B cell (primary cell): Measurements from ENCODE around the gene CTCF. TPM values are rescaled to one million over a fixed set of nuclear protein-coding genes. Genes with fewer than 3 reads are reported as not detected.
A peak's percentile ranks its signal among the peaks of the same experiment; 100 is the strongest.

Experiments
- ATAC-seq: fragments of 200-7000 bp; cut with Tn5 transposase; one replicate; pipeline ENCODE4 v1.10.0; 2021; ENCODE audit warnings: low read depth, mild to moderate bottlenecking, moderate number of reproducible peaks, moderate library complexity
- CTCF ChIA-PET: fragments of 350-600 bp; sonication (Branson Sonifier 250); formaldehyde crosslinking; loops from one replicate; lab custom pipeline; 2021; ENCODE audit warnings: antibody characterized with exemption, inconsistent platforms; lab: Charles Lee
- POLR2A ChIA-PET: fragments of 350-600 bp; sonication (Branson Sonifier 250); formaldehyde crosslinking; loops from one replicate; lab custom pipeline; 2021; ENCODE audit warnings: antibody characterized with exemption; lab: Charles Lee
- DNase-seq: peaks from one replicate; pipeline ENCODE4 v3.0.0; 2013
- H2AFZ ChIP-seq: 2 replicates; pipeline ENCODE4 v1.6.1; 2012; ENCODE audit warnings: mild to moderate bottlenecking, low read depth, low read length; ENCODE audit not compliant: insufficient read depth, poor library complexity, severe bottlenecking
- H3K27ac ChIP-seq, 2 donors: 1 replicate in 1 of 2; 2 replicates in 1 of 2; pipeline ENCODE4 v1.5.1; 2012 to 2013; ENCODE audit warnings: low read length in 2 of 2, mild to moderate bottlenecking in 2 of 2, moderate library complexity in 1 of 2
- H3K27me3 ChIP-seq, 4 experiments: fragments of 200-600 bp in 1 of 4; sonication (generic) in 1 of 4; replicated peaks in 1 of 4; 1 replicate in 2 of 4; 2 replicates in 2 of 4; pipeline versions ENCODE4 v1.6.1 to v1.7.0; 2013 to 2016; ENCODE audit warnings: low read length in 3 of 4, mild to moderate bottlenecking in 2 of 4, mixed read lengths in 1 of 4, moderate library complexity in 1 of 4; ENCODE audit not compliant: insufficient read depth in 4 of 4, control insufficient read depth in 3 of 4; ENCODE audit errors: control extremely low read depth in 1 of 4
- H3K36me3 ChIP-seq, 2 experiments: replicated peaks in 1 of 2; 1 replicate in 1 of 2; 2 replicates in 1 of 2; pipeline versions ENCODE4 v1.6.1 to v1.7.1; 2013; ENCODE audit warnings: low read length in 1 of 2; ENCODE audit not compliant: insufficient read depth in 2 of 2, control insufficient read depth in 1 of 2; ENCODE audit errors: control extremely low read depth in 1 of 2, extremely low read depth in 1 of 2
- H3K4me1 ChIP-seq, 2 donors: fragments of 200-600 bp in 1 of 2; sonication (generic) in 1 of 2; 1 replicate in 1 of 2; 2 replicates in 1 of 2; pipeline versions ENCODE4 v1.5.1 to v1.6.1; 2013 to 2017; ENCODE audit warnings: low read length in 2 of 2; ENCODE audit not compliant: control insufficient read depth in 2 of 2, insufficient read depth in 2 of 2
- H3K4me2 ChIP-seq: replicated peaks from 2 replicates; pipeline ENCODE3; 2012; ENCODE audit warnings: mild to moderate bottlenecking, low read depth, low read length; ENCODE audit not compliant: poor library complexity, severe bottlenecking
- H3K4me3 ChIP-seq, 5 experiments: fragments of 200-600 bp in 1 of 5; sonication (generic) in 1 of 5; 1 replicate in 3 of 5; 2 replicates in 2 of 5; pipeline versions ENCODE4 v1.5.1 to v1.7.0; 2011 to 2016; ENCODE audit warnings: low read length in 4 of 5, mild to moderate bottlenecking in 4 of 5, low read depth in 2 of 5, control low read depth in 1 of 5, moderate library complexity in 1 of 5; ENCODE audit not compliant: insufficient read depth in 1 of 5; ENCODE audit errors: control extremely low read depth in 1 of 5, extremely low read depth in 1 of 5
- H3K79me2 ChIP-seq: fragments of 200-600 bp; sonication (generic); one replicate; pipeline ENCODE4 v1.6.0; 2016; ENCODE audit warnings: low read length; ENCODE audit not compliant: control insufficient read depth, insufficient read depth
- H3K9ac ChIP-seq: fragments of 200-600 bp; sonication (generic); 2 replicates; pipeline ENCODE4 v1.6.1; 2017; ENCODE audit warnings: mild to moderate bottlenecking, low read length, moderate library complexity
- H3K9me3 ChIP-seq, 3 donors: one replicate each; pipeline versions ENCODE4 v1.6.1 to v1.7.1; 2013; ENCODE audit warnings: low read length in 2 of 3; ENCODE audit not compliant: control insufficient read depth in 2 of 3, insufficient read depth in 1 of 3; ENCODE audit errors: control extremely low read depth in 1 of 3
- H4K20me1 ChIP-seq: 2 replicates; pipeline ENCODE4 v1.6.0; 2012; ENCODE audit warnings: mild to moderate bottlenecking, low read length; ENCODE audit not compliant: insufficient read depth, control insufficient read depth, poor library complexity, severe bottlenecking
- H3K27ac Mint-ChIP-seq: one replicate; pipeline ENCODE4 v1.8.0; 2021; ENCODE audit warnings: mixed read lengths
- H3K27me3 Mint-ChIP-seq: one replicate; pipeline ENCODE4 v1.8.0; 2021; ENCODE audit warnings: mixed read lengths
- H3K4me1 Mint-ChIP-seq: one replicate; pipeline ENCODE4 v1.8.0; 2021; ENCODE audit warnings: mixed read lengths
- H3K4me3 Mint-ChIP-seq: one replicate; pipeline ENCODE4 v1.8.0; 2021; ENCODE audit warnings: mixed read lengths
- H3K9me3 Mint-ChIP-seq: one replicate; pipeline ENCODE4 v1.8.0; 2022; ENCODE audit warnings: mixed read lengths; ENCODE audit not compliant: insufficient read depth
- EZH2 ChIP-seq: IDR thresholded peaks from 2 replicates; pipeline ENCODE4 v1.6.1; 2012; ENCODE audit warnings: borderline replicate concordance, low read depth, mild to moderate bottlenecking, moderate library complexity, low read length; ENCODE audit not compliant: insufficient read depth, poor library complexity, severe bottlenecking
- WGBS: methylation state at CpG from one replicate; pipeline ENCODE4 v1.1.5; 2013; ENCODE audit warnings: missing lambda C conversion rate; ENCODE audit not compliant: insufficient coverage; 5-methylcytosine and 5-hydroxymethylcytosine counted together
- intact Hi-C: fragments of 100-400 bp; cut with micrococcal nuclease; formaldehyde crosslinking; loops from one replicate; pipeline ENCODE4 v1.10.0; 2022
- polyA plus RNA-seq: library from polyadenylated mRNA; depleted of rRNA; stranded (reverse); fragments of >200 nt; gene quantifications from 2 replicates; pipeline ENCODE4 v1.2.3, GENCODE V29; 2012
- total RNA-seq, 2 donors: library from RNA; stranded (reverse); fragments of 120-200 nt in 1 of 2; gene quantifications; 1 replicate in 1 of 2; 2 replicates in 1 of 2; pipeline versions ENCODE4 v1.2.3 to v1.2.4, GENCODE V29; 2013 to 2022
- TF ChIP-seq, protein P1 (sequence below): fragments of 200-600 bp; IDR thresholded peaks from one replicate; pipeline ENCODE4 v1.8.0; 2022; ENCODE audit warnings: antibody characterized with exemption, mild to moderate bottlenecking

The CTCF gene
- total and polyA plus RNA-seq, 2 donors (not counting 1 experiment from before 2014, with no cell fraction given): 42.7 to 78.4 TPM

DNA sequence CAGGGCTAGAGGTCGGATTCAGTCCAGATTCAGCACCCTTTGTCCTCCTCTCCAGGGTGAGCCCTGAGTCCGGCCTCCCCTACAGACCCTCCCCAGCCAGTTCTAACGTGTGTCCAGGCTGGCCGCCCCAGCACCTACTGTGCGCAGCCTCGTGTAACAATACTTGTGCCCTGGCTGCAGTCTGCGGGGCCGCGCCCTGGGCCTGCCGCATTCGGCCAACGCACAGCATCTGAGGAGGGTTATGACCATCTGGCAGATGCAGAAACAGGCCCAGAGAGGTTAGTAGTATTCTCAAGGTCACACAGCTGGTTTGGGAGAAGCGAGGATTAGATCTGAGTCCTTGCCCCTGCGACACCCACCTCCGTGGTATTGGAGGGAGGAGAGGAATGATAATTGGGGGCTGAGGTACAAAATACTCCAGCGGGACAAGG, 32.7 kb upstream of the CTCF start:
- intact Hi-C loops: loop anchor here (1.0 to 10.0 kb wide), 8 partner anchors 8 to 275 kb away; partner anchors contain the start of genes ACD, ATP6V0D1, CTCF and PARD6A
- Histone ChIP-seq H3K4me3 (peak overlapping the region; percentile 65 to 92 (median 84)), H3K79me2 (peaks cover 70% of the 10 kb centered on the region), H3K9me3 (no peaks in the 10 kb centered on the region), H3K36me3 (peaks cover 0 to 10% of the 10 kb centered on the region in 2 experiments), H3K27ac (peak overlapping the region; percentile 96 to 100), H2AFZ (peak overlapping the region; percentile 45), H3K9ac (peak overlapping the region; percentile 89), H3K4me2 (peak overlapping the region; percentile 96), H3K4me1 (peaks cover 33 to 67% of the 10 kb centered on the region in 2 donors), H4K20me1 (peaks cover 17% of the 10 kb centered on the region), H3K27me3 (no peaks in the 10 kb centered on the region)
- DNase-seq: no peak
- H3K4me1 Mint-ChIP-seq: peaks cover 63% of the 10 kb centered on the region
- H3K27ac Mint-ChIP-seq: peak overlapping the region; percentile 98
- TF ChIP-seq, protein P1, sequence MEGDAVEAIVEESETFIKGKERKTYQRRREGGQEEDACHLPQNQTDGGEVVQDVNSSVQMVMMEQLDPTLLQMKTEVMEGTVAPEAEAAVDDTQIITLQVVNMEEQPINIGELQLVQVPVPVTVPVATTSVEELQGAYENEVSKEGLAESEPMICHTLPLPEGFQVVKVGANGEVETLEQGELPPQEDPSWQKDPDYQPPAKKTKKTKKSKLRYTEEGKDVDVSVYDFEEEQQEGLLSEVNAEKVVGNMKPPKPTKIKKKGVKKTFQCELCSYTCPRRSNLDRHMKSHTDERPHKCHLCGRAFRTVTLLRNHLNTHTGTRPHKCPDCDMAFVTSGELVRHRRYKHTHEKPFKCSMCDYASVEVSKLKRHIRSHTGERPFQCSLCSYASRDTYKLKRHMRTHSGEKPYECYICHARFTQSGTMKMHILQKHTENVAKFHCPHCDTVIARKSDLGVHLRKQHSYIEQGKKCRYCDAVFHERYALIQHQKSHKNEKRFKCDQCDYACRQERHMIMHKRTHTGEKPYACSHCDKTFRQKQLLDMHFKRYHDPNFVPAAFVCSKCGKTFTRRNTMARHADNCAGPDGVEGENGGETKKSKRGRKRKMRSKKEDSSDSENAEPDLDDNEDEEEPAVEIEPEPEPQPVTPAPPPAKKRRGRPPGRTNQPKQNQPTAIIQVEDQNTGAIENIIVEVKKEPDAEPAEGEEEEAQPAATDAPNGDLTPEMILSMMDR: no peak
- no peak for TF ChIP-seq EZH2
- peak overlapping the region; percentile 95 for H3K4me3 Mint-ChIP-seq
- peak; percentile 5 for ATAC-seq
- ChIA-PET POLR2A (interaction anchor here (1.0 to 10.2 kb wide), 13 partner anchors 9 to 406 kb away, joined by 3 to 83 read pairs (median 13); partner anchors contain the start of genes ACD, ATP6V0D1, CARMIL2 and CTCF), CTCF (interaction anchor here (1.0 to 12.8 kb wide), 9 partner anchors 9 to 115 kb away, joined by 3 to 178 read pairs (median 12); partner anchors contain the start of genes ATP6V0D1, CARMIL2 and CTCF)
- no peaks in the 10 kb centered on the region for H3K27me3 Mint-ChIP-seq
- 10% methylated on average over 15 of the region's 16 CpGs for WGBS
- H3K9me3 Mint-ChIP-seq: no peaks in the 10 kb centered on the region
